ELR (cell line): ENCODE data around the gene SLC44A3.
A peak's percentile ranks its signal among the peaks of the same experiment; 100 is the strongest.
"Not testable (repeated sequence)": the region's sequence is repeated elsewhere in the genome, so short reads cannot be mapped to it uniquely, and the experiment has no call there.

Experiments
- DNase-seq: peaks from one replicate; pipeline ENCODE4 v3.0.0-alpha.2; 2015; ENCODE audit warnings: low read depth

SLC44A3 gene

DNA sequence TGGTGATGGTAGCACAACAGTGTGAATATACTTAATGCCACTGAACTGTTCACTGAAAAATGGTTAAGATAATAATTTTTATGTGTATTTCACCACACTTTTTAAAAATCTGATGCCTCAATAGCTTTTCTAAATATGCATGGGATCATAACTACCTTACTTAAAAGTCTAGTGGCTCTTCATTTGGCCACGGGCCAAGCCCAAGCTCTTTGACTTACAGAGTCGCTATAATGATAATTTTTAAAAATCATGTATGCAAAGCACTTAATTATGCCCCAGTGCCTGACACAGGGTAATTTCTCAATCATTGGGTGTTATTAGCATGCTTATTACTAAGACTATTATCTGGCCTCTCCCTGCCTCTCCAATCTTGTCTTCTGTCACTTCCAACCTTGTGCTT lies 114.4 kb downstream of the SLC44A3 start:
- DNase-seq = no peak

DNA sequence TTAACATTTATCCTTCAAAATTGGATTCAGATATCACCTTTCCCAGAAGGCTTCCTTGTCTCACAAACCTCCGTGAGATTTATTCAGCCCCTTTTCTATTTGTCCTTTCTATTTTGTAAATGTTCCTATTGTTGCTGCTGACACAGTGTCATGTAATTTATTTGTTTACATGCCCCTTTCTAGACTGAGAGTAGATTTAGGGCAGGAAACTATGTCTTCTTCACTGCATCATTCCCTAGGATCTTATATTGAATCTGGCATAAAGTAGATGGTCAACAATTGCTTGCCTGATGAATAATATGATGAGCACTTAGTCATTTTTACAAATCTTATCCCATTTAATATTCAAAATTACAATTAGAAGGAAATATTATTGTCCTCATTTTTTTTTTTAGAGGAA lies 114.9 kb downstream of the SLC44A3 start:
- DNase-seq = no peak

DNA sequence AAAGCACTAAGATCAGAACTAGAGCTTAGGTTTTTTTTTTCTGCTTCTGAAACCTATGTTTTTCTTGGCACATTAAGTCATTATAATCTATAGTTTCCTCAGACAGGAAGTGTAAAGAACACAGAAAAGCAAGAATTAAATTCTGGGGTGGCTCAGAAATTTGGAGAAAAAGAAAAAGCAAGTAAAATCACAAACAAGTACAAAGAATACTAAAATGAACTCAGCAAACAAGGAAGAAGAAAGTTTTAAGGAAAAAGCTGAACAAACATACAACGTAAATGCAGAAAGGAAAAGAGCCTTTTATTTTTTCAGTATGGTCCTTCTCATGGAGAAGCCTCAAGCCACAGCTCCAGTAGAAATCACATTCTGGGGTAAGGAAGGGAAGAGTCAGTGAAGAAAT lies 115.3 kb downstream of the SLC44A3 start:
- no peak for DNase-seq

DNA sequence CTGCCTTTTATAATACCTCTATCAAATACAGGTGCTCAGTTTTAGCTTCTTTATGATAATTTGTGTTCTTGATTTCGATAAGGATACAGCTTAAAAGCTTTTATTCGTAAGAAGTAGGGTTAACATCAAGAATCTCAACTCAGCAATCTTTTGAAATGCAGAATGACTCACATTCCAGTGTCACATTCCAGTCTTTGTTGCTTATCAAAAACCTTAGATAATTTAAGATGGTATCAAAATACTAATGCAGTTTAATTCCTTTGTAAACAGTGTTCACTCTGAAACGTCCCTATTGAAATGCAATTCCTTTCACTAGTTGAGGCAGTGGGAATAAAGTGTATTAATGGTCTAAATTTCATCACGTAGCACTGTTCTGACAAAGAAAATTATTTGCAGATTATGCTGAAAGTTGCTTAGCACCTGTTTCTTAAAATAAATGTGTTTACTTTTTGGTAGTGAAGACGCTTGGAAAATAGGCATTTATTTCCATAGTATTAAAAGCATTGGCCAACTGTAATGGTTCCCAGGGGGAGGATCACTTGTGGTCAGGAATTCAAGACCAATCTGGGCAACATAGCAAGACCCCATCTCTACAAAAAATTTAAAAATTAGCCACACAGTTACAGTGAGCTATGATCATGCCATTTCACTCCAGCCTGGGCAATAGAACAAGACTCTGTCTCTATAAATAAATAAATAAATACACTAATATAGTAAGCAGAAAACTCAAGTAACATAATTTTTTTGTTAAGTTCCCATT lies 116.9 kb downstream of the SLC44A3 start:
- DNase-seq = peak; percentile 23

DNA sequence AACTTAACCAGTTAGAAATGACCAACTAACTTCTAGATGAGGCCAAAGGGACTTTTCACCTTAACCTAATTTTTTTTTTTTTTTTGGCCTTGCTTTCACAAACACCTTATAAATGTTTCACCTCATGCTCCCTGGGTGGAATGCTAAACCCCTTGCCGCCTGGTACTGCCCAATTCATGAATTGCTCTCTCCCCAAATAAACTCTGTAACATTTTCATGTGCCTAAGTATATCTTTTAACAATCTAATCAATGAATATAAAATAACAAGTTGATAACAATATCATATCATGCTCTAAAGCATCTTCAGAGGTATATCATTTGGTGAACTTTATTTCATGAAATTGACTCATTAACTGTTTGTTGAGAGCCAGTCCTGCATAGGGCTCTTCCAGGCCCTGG lies 117.7 kb downstream of the SLC44A3 start:
- no peak for DNase-seq

DNA sequence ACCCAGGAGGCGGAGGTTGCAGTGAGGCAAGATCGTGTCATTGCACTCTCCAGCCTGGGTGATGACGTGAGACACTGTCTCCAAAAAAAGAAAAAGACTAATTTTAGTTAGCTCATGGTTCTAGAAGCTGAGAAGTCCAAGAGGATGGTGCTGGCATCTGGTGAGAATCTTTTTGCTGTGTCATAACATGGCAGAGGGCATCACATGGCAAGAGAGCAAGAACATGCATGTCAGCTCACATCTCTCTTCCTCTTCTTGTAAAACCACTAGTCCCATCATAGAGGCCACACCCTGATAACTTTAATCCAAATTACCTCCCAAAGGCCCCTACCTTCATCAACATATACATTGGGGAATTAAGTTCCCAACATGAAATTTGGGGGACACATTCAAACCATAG lies 120.6 kb downstream of the SLC44A3 start:
- no peak for DNase-seq

DNA sequence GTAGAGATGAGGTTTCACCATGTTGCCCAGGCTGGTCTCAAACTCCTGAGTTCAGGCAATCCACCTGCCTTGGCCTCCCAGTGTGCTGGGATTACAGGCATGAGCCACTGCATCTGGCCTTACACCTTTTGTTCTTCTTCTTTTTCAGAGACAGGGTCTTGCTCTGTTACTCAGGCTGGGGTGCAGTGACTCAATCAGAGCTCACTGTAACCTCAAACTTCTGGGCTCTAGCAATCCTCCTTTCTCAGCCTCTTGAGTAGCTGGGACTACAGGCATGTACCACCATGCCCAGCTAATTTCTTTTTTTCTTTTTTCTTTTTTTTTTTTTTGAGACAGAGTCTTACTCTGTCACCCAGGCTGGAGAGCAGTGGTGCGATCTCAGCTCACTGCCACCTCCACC lies 121.3 kb downstream of the SLC44A3 start:
- DNase-seq = not testable (repeated sequence)

DNA sequence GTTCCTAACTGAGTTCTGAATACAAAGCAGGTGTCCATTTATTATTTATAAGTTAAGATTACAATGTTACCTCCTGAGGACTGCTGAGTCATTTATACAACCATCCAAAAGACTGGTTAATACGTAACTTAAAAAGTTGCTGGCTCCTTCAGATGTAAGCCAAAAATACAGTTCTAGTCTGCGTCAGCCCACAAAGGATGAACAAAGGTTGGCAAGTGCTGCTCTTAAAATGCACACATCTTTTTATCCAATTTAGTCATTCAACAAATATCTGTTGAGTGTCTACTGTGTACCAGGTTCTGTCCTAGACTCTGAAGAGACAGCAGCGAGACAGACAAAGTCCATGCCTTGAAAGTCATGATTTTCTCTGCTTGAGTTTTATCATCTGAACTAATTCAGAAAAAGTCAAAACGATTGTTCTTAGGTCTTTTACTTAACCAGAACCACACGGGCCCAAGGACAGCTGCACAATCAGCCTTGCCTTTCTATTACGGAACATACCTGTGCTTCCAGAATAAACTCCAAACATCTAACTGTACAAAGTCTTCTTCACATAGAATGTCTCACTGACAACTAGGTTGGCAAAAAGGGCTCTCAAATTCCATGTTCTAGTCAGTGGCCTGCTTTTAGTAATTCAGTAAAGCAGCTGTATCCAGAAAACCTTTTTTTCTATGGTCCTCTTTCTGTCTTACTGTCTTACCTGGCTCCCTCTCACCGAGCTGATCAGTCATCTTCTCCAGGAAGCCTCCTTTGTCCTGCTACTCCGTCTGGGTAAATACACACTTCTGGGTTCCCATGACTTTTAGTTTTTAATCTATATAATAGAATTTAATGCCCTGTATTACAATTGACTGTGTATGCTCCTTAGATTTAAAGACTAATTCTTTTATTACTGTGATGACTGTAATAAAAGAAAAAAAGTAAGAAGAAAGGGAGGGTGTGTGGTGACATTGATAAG lies 122.3 kb downstream of the SLC44A3 start:
- no peak for DNase-seq
